ENCODE data around the gene TTLL5. TPM values are rescaled to one million over a fixed set of nuclear protein-coding genes. Genes with fewer than 3 reads are reported as not detected.

Gene TTLL5
- total RNA-seq, 2 experiments from 2014 or later, result 19.8 to 26.4 TPM

- POLR2A ChIA-PET, result no interaction called here
- H3K9me3 Mint-ChIP-seq, result no peaks in the 10 kb centered on the region
- no peaks in the 10 kb centered on the region for H3K27me3 Mint-ChIP-seq
- intact Hi-C loops (cut with DNase I, micrococcal nuclease), result loop anchor here (5.0 to 10.0 kb wide), 4 partner anchors 414 to 1106 kb away; partner anchors contain the start of genes ANGEL1 (in 1 of the 2), CIPC (in 1 of the 2), EIF2B2 (in 1 of the 2) and FLVCR2 (in 1 of the 2)
- no peak overlapping the region for H3K4me3 Mint-ChIP-seq
- TF ChIP-seq CTCF (IDR thresholded peaks at IDR 0.05), result no peak
- CTCF ChIA-PET, result no interaction called here
- DNase-seq (no peak), ATAC-seq (ENCODE audit: poor library complexity) (no peak)
- Histone ChIP-seq H3K9me3 (ENCODE audit: control insufficient read depth in 1 of 2, insufficient read depth in 1 of 2, low read length in 2 of 2) (no peaks in the 10 kb centered on the region), H3K4me1 (ENCODE audit: insufficient read depth, low read length) (peaks cover 13% of the 10 kb centered on the region), H3K27me3 (ENCODE audit: control insufficient read depth in 1 of 2, insufficient read depth in 2 of 2, low read length in 2 of 2) (no peaks in the 10 kb centered on the region), H3K27ac (ENCODE audit: low read depth in 1 of 2, low read length in 2 of 2) (no peak overlapping the region), H3K36me3 (ENCODE audit: insufficient read depth, low read length) (peaks cover 13% of the 10 kb centered on the region), H3K4me3 (ENCODE audit: low read length) (no peak overlapping the region)
- peaks cover 20% of the 10 kb centered on the region for H3K4me1 Mint-ChIP-seq (ENCODE audit: low read depth)
- no peak overlapping the region for H3K27ac Mint-ChIP-seq
- peaks cover 30% of the 10 kb centered on the region for H3K36me3 Mint-ChIP-seq (ENCODE audit: low read depth)
Measured at GRCh38 chr14:75989134-75989533, 328.1 kb downstream of the TTLL5 start.

GRCh38 chr14:75990297-75990696 lies 329.3 kb downstream of the TTLL5 start:
- CTCF ChIA-PET, result no interaction called here
- Mint-ChIP-seq H3K4me3 (no peak overlapping the region), H3K9me3 (no peaks in the 10 kb centered on the region), H3K36me3 (ENCODE audit: low read depth) (peaks cover 41% of the 10 kb centered on the region), H3K27ac (no peak overlapping the region), H3K27me3 (no peaks in the 10 kb centered on the region), H3K4me1 (ENCODE audit: low read depth) (peaks cover 13% of the 10 kb centered on the region)
- H3K36me3 ChIP-seq (ENCODE audit: insufficient read depth, low read length), result peaks cover 15% of the 10 kb centered on the region
- no peak for TF ChIP-seq CTCF (IDR thresholded peaks at IDR 0.05)
- no peak overlapping the region for H3K4me3 ChIP-seq (ENCODE audit: low read length)
- DNase-seq (no peak), ATAC-seq (ENCODE audit: poor library complexity) (no peak)
- POLR2A ChIA-PET, result no interaction called here
- peaks cover 11% of the 10 kb centered on the region for H3K4me1 ChIP-seq (ENCODE audit: insufficient read depth, low read length)
- H3K27me3 ChIP-seq (ENCODE audit: control insufficient read depth in 1 of 2, insufficient read depth in 2 of 2, low read length in 2 of 2), result no peaks in the 10 kb centered on the region
- no peak overlapping the region for H3K27ac ChIP-seq (ENCODE audit: low read depth in 1 of 2, low read length in 2 of 2)
- intact Hi-C loops (cut with DNase I, micrococcal nuclease), result no loop called here
- H3K9me3 ChIP-seq (ENCODE audit: control insufficient read depth in 1 of 2, insufficient read depth in 1 of 2, low read length in 2 of 2), result no peaks in the 10 kb centered on the region

GRCh38 chr14:75991753-75992152 lies 330.7 kb downstream of the TTLL5 start:
- H3K36me3 ChIP-seq (ENCODE audit: insufficient read depth, low read length), result peaks cover 27% of the 10 kb centered on the region
- ATAC-seq (ENCODE audit: poor library complexity) (no peak), DNase-seq (no peak)
- Mint-ChIP-seq H3K9me3 (no peaks in the 10 kb centered on the region), H3K4me1 (ENCODE audit: low read depth) (peaks cover 1% of the 10 kb centered on the region), H3K4me3 (no peak overlapping the region), H3K27ac (no peak overlapping the region), H3K27me3 (no peaks in the 10 kb centered on the region), H3K36me3 (ENCODE audit: low read depth) (peaks cover 51% of the 10 kb centered on the region)
- H3K4me1 ChIP-seq (ENCODE audit: insufficient read depth, low read length), result no peaks in the 10 kb centered on the region
- H3K27ac ChIP-seq (ENCODE audit: low read depth in 1 of 2, low read length in 2 of 2), result no peak overlapping the region
- no peak for TF ChIP-seq CTCF (IDR thresholded peaks at IDR 0.05)
- POLR2A ChIA-PET, result no interaction called here
- no peaks in the 10 kb centered on the region for H3K27me3 ChIP-seq (ENCODE audit: control insufficient read depth in 1 of 2, insufficient read depth in 2 of 2, low read length in 2 of 2)
- intact Hi-C loops (cut with DNase I, micrococcal nuclease), result no loop called here
- H3K4me3 ChIP-seq (ENCODE audit: low read length), result no peak overlapping the region
- H3K9me3 ChIP-seq (ENCODE audit: control insufficient read depth in 1 of 2, insufficient read depth in 1 of 2, low read length in 2 of 2), result no peaks in the 10 kb centered on the region
- CTCF ChIA-PET, result no interaction called here

Data from CD4-positive, alpha-beta T cell (primary cell).